ENCODE data around the gene MTG1. TPM values are rescaled to one million over a fixed set of nuclear protein-coding genes. Genes with fewer than 3 reads are reported as not detected.
"Not testable (repeated sequence)": the region's sequence is repeated elsewhere in the genome, so short reads cannot be mapped to it uniquely, and the experiment has no call there.

Gene MTG1
- total RNA-seq, 2 donors from 2014 or later, result 24.5 to 25.6 TPM

- intact Hi-C loops (cut with DNase I), result not testable (repeated sequence)
- peak; percentile 74 for DNase-seq (ENCODE audit: low spot score)
Measured at GRCh38 chr10:133414401-133414800, 20.4 kb downstream of the MTG1 start.

GRCh38 chr10:133415752-133416151 is 21.8 kb downstream of the MTG1 start:
- peak; percentile 71 for DNase-seq (ENCODE audit: low spot score)

DNA sequence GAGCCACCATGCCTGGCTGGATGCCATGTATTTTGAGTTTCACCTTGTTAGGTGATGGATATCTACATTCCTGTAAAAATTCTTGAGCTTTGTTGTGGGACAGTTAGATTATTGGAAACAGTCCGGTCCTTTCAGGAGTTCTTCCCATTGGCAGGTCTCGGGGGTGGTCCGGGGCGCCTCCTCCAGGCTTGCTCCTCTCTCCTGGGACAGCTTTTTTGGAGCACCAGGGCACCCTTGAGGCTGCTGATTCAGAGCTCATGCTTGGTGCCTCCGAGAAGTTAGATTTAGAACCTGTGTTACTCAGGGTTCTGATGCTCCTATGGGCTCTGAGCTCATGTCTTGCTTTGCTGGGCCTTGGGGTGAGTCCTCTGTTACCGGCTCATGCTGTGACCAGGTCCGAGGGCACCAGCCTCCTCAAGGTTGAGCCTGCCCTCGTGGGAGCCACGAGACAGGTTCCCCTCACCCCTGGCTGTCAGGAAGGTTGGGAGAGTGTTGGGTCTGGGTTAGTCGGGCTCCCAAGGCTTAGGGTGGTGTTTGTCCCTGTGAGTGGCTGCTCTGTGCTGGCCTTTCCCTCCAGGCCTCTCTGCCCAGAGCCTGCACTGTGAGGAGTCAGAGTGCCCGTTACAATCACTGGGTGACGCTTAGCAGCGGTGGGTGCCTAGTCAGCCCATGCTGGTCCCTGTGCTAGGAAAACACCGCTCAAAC is 24.5 kb downstream of the MTG1 start:
- intact Hi-C loops (cut with DNase I), result no loop called here

More at GRCh38 chr10:133415752-133416151, 21.8 kb downstream of the MTG1 start:
- intact Hi-C loops (cut with DNase I), result no loop called here

DNA sequence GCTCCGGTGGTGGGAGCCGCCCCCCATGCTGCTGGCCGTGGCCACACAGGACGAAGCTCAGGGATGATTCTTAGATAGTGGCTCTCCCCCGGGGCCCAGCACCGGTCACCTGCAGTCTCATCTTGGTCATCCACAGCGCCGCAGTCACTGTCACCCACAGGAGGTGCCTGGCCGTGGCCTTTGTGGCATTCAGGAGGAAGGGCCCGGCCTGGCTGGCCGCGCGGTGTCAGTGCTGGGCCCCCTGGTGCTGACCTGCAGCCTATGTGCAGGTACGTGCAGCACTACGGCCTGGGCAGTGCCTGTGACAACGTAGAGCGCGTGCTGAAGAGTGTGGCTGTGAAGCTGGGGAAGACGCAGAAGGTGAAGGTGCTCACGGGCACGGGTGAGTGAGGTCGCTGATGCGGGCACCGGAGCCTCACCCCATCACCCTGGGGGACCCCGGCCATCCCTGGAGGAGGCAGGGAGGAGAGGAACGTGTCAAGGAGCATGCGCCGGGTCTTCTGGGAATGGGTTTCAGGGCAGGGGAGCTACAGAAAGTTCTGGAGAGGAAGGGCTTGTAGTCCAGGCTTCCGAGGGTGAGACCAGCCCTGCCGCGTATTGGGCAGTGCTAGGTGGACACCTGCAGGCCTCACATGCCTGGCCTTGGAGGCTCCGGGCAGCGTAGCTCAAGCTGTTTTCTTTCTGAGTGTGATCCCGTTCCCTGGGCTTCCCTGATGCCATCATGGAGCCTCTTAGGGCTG is 25.4 kb downstream of the MTG1 start:
- intact Hi-C loops (cut with DNase I), result no loop called here
- peak; percentile 66 for DNase-seq (ENCODE audit: low spot score)

More for the DNA sequence above, 24.5 kb downstream of the MTG1 start:
- peak; percentile 72 for DNase-seq (ENCODE audit: low spot score)

- peak; percentile 69 for DNase-seq (ENCODE audit: low spot score)
- intact Hi-C loops (cut with DNase I), result no loop called here
Measured at GRCh38 chr10:133420028-133420427, 26.1 kb downstream of the MTG1 start.

DNA sequence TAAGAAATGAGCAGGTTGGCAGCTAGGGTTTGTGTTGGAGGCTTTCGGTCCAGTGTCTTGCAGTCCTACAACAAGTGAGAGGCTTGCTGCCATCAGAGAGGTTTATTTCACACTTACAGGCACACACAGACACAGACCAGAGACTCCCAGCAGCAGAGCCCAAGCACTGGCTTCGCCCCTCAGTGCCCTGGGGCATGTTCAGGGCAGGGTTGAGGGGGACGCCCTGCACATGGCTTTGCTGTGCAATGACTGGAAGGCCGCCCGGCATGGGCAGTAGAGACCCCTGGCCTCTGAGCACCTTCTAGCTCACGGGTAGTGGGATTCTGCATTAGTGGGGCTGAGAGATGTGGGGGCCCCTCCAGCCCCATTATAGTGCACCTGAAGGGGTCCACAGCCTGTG is 26.6 kb downstream of the MTG1 start:
- intact Hi-C loops (cut with DNase I), result no loop called here

GRCh38 chr10:133421336-133422222 is 27.6 kb downstream of the MTG1 start:
- peak; percentile 64 for DNase-seq (ENCODE audit: low spot score)
- intact Hi-C loops (cut with DNase I), result no loop called here

More for the DNA sequence above, 26.6 kb downstream of the MTG1 start:
- DNase-seq (ENCODE audit: low spot score), result peak; percentile 68

DNA sequence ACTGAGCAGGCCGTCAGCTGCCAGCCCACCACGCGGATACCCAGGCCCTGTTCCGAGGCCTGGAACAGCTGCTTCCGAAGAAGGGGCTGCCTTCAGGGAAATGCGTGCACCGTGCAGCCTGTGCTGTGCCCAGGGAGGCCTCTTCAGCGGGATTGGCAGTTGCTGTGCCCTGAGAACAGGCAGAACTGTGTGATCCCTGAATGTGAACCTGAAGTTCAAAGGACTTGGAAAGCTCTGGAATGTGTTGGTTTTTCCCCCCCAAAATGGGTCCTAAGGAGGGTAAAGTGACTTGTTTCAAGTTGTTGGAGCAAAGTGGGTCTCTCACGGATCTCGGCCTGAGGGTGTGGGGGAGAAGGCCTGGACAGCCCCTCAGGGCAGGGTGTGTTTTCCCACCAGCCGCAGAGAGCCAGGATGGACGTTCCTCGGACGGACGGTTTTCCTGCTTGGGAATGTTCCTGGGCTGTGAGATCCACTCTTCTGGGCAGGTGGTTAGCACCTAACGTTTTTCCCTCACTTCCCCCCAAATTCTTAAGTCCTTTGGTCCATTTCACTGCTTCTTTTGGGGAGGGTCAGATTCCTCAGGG is 28.4 kb downstream of the MTG1 start:
- no peak for DNase-seq (ENCODE audit: low spot score)
- intact Hi-C loops (cut with DNase I), result no loop called here

- intact Hi-C loops (cut with DNase I), result no loop called here
- peak; percentile 67 for DNase-seq (ENCODE audit: low spot score)
Measured at GRCh38 chr10:133422807-133423771, 29.1 kb downstream of the MTG1 start.

- intact Hi-C loops (cut with DNase I), result not testable (repeated sequence)
Measured at GRCh38 chr10:133424102-133424501, 30.1 kb downstream of the MTG1 start.

GRCh38 chr10:133424601-133425000 is 30.6 kb downstream of the MTG1 start, which contains the start of gene SPRN:
Gene SPRN (minus strand): TSS chr10:133424625. CDS start chr10:133423681, 944 bp downstream.
- DNase-seq (ENCODE audit: low spot score), result peak; percentile 71
- intact Hi-C loops (cut with DNase I), result not testable (repeated sequence)

More at GRCh38 chr10:133424102-133424501, 30.1 kb downstream of the MTG1 start:
- DNase-seq (ENCODE audit: low spot score), result not testable (repeated sequence)

DNA sequence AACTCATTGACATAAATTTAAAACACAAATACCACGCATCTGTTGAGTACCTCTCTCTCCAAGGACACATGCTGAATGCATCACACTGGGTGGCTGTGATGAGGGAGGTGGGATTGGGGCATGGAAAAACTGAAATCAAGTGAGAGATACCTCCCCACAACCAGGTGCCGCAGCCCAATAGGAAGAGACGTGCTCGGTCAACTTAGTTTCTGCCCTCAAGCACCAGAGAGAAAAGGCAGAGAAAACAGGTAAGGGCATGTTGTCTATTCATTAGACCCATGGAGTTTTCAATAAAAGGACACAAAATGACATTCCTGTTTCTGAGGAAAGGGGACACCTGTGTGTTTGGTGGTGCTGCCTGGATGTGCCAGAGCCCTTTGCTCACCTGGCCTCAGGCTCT is 35.6 kb downstream of the MTG1 start:
- DNase-seq (ENCODE audit: low spot score); intact Hi-C loops (cut with DNase I): not testable (repeated sequence)

GRCh38 chr10:133431888-133432613 is 38.1 kb downstream of the MTG1 start:
- intact Hi-C loops (cut with DNase I); DNase-seq (ENCODE audit: low spot score): not testable (repeated sequence)

DNA sequence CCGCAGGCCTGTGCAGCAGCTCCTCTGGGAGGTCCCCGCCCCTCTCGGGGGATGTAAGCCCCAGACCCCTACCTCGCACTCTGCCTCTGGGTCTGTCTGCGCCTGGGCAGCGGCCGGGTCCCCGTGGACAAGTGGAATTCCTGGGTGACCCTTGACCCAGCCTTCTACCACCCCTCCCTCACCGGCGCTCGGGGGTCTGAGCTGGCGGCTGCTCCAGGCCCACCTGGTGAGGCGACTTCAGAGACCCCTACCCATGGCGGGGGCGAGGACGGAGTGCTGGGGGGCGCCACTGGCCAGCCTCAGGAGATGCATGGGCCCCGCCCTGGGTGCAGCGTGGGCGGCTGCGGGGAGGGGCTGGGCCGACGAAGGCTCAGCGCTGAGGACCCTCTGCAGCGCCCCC is 38.8 kb downstream of the MTG1 start:
- DNase-seq (ENCODE audit: low spot score); intact Hi-C loops (cut with DNase I): not testable (repeated sequence)

DNA sequence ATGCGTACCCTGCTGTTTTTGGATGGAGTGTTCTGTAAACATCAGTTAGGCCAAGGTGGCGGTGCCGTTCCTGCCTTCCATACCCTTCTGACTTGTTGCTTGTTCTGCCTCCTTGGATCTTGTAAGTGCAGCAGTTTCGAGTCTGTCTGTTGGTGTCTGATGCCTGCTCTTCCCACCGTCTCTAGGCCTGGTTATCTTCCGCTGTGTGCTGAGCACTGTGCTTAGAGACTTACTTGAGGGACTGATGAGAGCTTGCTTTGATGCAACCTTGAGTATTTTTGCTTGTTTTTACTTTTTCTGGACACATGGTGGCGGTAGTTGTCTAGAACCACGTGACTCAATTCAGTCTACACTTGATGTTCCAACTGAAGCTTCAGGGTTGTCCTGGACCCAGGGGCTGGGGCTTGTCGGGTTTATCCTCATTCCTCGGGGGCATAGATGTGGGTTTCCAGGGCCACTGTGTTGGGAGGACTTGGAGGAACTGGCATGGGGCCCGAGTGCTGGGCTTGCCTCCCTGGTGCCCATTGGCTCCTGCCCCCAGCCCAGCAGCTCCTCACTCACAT is 44.8 kb downstream of the MTG1 start:
- intact Hi-C loops (cut with DNase I), result no loop called here

GRCh38 chr10:133439517-133440461 is 45.8 kb downstream of the MTG1 start:
- DNase-seq (ENCODE audit: low spot score), result peak; percentile 78
- intact Hi-C loops (cut with DNase I), result no loop called here

More for the DNA sequence above, 44.8 kb downstream of the MTG1 start:
- DNase-seq (ENCODE audit: low spot score), result peak; percentile 7
